Measurements from ENCODE around the gene TRIOBP.
"Not testable (repeated sequence)": the region's sequence is repeated elsewhere in the genome, so short reads cannot be mapped to it uniquely, and the experiment has no call there.

TRIOBP gene

DNA sequence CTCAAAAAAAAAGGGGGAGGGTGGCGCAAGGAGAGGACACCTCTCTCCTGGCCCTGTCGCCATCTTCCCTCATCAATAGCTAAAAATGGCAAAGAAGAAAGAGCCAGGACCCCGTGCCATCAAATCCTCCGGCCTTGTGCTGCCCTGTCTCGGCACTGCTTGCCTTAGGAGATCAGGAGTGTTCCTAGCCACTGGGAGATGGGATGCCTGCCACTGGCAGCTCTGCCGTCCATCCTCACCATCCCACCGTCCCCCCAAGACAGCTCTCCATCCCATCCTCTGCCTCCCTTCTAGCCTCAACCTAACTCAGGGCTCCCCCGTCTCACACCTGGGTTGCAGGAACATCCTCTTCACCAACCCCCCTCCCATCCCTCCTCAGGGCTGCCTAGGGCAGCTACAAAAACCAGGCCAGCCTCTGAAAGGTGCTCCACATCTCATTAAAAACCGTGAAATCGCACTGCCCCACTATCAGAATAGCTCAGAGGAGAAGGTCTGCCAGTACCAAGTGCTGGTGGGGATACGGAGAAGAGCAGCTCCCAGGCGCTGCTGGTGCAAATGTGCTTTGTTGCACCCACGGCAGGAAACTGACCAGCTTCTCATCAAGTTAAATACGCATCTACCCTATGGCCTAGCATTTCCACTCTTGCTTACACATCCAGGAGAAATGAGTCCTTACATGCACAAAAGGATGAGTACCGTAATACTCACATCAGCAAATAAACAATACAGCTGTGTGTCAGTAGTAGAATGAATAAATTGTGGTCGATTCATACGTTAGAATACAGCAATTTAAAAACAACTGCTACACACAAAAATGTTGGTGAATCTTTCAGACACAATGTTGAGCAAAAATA is 79.2 kb downstream of the TRIOBP start:
- no peak for DNase-seq (ENCODE audit: low spot score)

DNA sequence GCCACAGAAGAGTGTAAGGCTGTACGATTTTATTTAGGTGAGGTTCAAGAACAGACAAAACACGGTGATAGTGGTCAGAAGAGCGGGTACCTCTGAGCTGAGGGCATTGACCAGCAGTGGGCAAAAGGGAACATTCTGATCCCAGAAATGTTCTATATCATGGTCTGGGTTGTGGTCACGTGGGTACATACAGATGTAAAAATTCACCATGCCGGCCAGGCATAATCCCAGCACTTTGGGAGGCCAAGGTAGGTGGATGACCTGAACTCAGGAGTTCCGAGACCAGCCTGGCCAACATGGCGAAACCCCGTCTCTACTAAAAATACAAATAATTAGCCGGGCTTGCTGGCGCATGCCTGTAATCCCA is 79.8 kb downstream of the TRIOBP start:
- DNase-seq (ENCODE audit: low spot score) = no peak

DNA sequence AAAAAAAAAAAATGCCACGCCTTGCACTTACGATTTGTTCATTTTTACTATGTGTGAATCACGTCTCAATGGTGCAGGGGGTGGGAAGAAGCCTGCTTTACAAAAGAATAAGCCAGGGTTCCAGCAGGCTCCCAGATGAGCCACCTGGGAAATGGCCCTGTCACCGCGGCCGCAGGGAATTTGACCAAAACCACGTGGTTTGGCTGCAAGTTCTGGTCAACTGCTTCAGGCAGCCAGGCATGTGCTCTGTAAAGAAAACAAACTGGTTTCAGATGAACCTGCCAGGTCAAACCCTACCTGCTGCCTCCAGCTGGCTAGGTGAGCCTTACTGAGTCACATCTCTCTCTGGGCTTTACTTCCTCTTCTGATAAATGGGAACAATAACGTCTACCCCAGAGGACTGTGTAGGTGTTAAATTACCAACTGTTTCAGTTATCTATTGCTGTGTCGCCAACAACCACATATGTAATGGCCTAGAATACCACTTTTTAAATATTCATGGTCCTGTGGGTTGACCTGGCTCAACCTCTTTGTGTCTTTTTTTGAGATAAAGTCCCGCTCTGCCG is 80.4 kb downstream of the TRIOBP start:
- no peak for DNase-seq (ENCODE audit: low spot score)

DNA sequence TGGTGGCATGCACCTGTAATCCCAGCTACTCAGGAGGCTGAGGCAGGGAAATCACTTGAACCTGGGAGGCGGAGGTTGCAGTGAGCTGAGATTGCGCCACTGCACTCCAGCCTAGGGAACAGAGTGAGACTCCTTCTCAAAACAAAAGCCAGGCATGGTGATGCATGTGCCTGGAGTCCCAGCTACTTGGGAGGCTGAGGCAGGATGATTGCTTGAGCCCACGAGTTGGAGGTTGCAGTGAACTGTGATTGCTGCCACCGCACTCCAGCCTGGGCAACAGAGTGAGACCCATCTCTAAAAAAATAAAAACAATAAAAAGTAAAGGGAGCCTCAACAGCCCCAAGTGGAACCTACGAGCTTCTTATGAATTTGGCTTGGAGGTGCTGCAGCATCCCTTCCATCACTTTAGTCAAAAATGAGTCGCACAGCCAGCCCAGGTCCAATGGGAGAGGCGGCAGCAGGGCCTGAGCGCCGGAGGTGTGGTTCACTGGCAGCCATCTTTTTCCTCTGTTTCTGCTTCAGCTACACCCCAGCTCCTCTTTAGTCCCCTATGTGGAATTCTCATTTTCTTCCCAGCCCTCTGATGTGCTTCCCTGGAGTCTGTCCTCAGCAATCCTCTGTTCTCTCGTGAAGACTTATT is 81.6 kb downstream of the TRIOBP start:
- no peak for DNase-seq (ENCODE audit: low spot score)

DNA sequence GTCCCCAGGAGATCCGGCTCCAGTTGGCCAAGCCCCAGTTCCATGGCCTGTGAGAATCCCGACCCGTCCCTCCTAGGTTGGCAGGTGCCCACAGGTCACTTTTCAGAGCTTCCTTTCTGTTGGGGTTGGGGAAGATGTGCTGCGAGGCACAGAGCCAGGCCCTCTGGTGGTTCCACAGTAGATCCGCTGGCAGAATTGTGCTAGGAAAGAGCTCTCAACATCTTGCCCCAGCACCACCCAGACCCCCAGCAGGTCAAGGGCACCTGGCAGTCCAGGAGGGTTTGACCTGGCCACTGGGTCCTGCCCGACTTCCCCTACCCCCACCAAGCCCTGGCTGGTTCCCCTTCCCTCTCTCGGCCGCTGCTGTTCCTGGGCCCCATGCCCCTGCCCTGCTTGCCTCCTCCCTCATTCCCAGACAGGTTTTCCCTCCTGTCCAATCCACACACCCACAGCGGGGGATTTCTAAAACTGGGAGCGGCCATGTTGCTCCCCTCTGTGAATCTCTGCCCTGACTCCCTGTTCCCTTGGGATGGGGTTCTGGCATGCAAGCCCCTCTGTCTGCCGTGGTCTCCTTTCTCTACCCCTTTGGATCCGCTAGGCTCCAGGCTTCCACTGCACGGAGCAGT is 84.7 kb downstream of the TRIOBP start:
- DNase-seq (ENCODE audit: low spot score) = peak; percentile 20

DNA sequence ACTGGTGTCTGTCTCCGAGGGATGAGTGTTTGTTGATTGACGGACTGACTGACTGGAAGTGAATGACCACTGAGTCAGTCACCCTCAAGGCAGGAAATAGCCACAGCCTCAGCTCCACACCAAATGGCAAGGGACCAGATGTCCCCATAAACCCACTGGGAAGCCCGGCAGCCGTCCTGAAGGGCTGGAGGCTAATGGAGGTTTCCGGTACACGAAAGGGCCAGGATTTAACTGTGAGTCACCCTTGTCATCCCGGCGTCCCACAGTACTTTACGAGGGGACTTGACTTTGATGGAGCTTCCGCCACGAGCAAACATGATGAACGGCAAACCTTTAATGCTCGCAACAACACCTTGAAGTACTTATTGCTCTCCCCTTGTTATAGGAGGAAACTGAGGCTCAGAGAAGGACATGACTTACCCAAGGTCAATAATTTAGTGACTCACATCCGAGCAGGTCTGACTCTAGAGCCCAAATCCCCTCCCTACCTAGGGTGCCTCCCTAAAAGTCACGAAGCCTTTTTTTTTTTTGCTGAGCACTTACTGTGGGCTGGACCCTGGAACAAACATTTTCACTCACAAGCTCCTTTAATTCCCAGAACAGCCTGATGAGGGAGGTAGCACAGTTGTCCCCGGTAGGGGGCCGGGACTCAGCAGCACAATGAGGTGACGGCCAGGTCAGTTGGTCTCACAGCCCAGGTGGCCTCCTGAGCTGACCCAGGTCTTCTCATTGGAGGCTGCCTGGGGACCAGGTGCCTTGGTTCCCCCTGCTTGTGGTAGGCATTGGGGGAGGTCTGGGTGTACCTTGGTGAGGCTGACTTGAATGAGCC is 85.7 kb downstream of the TRIOBP start:
- no peak for DNase-seq (ENCODE audit: low spot score)

DNA sequence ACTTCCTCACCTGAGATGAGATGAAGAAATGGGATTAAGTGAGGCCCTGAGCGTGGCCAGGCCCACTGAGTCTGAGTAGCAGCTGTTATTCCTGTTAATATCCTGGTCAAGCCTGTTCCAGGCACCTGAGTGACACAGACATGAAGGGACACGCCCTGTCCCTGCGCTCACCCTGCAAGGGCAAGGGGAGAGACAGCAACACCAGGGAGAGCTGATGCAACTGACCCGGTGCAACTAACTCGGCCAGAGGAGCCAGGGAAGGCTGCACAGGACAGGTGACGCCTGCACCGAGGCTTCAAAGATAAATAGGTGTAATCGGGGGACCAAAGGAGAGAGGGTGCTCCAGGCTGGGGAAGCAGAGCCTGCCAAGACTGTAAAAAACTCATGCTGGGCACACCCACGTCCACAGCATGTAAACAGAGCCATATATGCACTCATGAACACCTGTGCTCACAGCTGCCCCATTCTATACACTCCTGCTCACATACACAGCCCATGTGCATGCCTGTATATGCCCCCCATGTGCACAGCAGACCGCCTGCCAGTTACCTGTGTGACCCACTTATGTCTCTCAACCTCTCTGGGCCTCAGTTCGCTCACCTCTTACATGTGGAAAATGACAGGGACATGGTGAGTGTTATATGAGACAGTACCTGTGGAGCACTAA is 88.1 kb downstream of the TRIOBP start:
- DNase-seq (ENCODE audit: low spot score) = no peak

DNA sequence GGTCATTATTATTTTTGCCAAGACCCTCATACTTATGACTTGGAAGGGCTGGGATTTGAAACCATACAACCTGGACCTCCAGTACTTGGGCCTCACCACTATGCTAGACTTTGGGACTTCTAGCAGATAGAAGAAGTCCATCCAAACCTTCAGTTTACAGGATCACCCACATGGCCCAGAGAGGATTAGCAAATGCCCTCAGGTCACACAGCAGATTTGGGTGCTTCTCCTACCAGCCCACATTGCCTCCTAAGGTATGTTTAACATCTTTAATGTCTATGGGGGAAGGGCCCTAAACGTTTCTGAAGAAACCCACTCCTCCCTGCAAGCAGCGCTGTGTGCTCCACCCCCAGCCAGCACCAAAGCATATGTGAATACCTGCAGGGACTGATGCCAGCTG is 93.4 kb downstream of the TRIOBP start:
- DNase-seq (ENCODE audit: low spot score) = no peak

DNA sequence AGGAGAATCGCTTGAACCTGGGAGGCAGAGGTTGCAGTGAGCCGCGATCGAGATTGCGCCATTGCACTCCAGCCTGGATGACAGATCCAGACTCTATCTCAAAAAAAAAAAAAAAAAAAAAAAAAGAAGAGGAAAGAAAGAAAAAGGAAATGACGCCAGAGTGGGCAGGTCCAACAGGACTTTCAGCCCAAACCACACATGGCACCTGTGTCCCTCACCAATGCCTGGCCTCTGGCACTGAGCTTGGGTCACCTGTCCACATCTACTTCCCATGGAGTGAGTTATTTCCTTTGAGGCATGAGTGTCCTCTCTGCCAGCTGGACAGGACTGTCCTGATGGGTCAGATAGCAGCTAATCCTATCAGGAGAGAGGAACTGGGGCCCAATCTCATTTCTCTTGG is 95.6 kb downstream of the TRIOBP start:
- DNase-seq (ENCODE audit: low spot score) = no peak

DNA sequence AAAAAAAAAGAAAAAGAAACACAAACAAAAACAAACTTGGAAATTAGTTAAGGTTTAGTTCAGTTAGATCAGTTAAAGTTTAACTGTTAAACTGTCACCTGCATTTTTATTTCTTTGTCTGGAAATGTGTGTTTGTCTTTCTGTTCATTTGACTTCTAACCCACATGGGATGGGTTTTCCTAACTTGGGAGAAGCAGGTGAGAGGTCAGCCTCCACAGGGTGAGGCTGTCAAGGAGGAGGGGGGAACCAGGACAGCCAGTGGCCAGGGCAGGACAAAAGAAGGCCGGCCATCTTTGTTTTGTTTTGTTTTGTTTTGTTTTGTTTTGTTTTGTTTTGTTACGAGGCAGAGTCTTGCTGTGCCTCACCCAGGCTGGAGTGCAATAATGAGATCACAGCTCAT is 97.5 kb downstream of the TRIOBP start:
- DNase-seq (ENCODE audit: low spot score) = no peak

DNA sequence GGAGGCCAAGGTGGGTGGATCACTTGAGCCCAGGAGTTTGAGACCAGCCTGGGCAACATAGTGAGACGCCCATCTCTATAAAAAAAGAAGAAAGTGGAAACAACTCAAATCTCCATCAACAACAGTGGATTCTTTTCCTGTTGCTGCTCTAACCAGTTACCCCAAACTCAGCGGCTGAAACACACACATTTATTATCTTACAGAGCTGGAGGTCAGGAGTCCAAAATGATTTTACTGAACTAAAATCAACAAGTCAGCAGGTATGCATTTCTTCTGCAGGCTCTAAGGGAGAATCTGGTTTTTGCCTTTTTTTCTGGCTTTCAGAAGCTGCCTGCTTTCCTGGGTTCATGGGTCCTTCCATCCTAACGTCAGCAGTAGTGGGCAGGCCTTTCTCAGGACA is 99.2 kb downstream of the TRIOBP start:
- no peak for DNase-seq (ENCODE audit: low spot score)

DNA sequence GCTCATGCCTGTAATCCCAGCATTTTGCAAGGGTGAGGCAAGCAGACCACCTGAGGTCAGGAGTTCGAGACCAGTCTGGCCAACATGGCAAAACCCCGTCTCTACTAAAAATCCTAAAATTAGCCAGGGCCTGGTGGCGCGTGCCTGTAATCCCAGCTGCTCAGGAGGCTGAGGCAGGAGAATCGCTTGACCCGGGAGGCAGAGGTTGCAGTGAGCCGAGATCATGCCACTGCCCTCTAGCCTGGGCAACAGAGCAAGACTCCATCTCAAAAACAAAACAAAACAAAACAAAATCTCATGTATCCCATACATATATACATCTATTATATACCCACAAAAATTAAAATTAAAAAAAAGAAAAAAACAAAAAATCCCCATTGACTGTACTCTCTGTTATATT is 100.4 kb downstream of the TRIOBP start:
- not testable (repeated sequence) for DNase-seq (ENCODE audit: low spot score)

DNA sequence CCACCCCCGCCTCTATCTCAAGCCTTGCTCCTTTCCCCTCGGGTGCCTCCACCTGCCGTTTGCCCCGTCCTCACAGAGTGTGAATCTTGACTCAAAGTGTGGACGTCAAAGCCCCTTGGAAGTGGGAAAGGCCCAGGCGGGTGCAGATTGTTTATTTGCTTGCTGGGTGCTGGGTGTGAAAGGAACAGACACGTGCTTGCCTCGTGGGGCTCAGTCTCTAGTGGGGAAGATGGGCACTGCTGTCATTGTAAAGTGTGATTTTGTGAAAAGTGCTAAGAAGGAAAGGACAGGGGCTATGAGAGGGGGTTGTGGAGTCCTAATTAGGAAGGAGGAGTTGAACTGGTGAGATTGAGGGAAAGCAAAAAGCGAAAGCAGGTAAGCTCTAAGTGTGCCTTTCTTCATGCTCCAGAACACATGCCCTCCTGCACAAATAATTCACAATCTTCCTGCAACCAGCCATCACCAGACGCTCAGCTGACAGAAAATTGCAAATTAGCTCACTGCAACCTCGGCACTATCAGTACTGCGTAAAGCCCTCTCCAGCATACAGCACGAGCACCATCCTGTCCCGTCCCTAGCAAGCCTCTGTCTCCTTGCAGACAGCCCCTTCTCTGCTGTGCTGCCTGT is 101.1 kb downstream of the TRIOBP start:
- no peak for DNase-seq (ENCODE audit: low spot score)

DNA sequence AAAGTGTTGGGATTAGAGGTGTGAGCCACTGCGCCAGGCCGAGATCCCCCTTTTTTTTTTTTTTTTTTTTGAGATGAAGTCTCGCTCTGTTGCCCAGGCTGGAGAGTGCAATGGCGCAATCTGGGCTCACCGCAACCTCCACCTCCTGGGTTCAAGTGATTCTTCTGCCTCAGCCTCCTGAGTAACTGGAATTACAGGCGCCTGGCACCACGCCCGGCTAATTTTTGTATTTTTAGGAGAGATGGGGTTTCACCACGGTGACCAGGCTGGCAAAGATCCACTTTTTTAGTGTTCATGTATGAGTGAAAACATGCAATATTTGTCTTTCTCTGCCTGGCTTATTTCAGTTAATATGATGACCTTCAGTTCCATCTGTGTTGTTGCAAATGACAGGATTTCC is 103.1 kb downstream of the TRIOBP start:
- DNase-seq (ENCODE audit: low spot score) = not testable (repeated sequence)

DNA sequence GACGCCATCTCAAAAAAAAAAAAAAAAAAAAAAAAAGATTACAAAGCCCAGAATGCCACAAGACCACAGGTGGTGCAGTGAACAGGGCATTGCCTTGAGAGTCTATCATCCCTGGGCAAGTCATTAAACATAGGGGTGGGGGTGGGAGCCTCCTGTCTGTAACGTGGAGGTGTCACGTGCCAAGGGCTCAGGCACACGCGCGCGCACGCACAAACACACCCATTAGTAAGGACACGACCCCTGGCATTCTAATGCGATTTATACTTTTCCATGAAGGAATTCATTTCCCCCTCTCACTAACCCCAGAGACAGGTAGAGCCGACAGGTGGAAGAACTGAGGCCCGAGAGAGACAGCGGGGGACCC is 105.1 kb downstream of the TRIOBP start:
- DNase-seq (ENCODE audit: low spot score) = peak; percentile 39

DNA sequence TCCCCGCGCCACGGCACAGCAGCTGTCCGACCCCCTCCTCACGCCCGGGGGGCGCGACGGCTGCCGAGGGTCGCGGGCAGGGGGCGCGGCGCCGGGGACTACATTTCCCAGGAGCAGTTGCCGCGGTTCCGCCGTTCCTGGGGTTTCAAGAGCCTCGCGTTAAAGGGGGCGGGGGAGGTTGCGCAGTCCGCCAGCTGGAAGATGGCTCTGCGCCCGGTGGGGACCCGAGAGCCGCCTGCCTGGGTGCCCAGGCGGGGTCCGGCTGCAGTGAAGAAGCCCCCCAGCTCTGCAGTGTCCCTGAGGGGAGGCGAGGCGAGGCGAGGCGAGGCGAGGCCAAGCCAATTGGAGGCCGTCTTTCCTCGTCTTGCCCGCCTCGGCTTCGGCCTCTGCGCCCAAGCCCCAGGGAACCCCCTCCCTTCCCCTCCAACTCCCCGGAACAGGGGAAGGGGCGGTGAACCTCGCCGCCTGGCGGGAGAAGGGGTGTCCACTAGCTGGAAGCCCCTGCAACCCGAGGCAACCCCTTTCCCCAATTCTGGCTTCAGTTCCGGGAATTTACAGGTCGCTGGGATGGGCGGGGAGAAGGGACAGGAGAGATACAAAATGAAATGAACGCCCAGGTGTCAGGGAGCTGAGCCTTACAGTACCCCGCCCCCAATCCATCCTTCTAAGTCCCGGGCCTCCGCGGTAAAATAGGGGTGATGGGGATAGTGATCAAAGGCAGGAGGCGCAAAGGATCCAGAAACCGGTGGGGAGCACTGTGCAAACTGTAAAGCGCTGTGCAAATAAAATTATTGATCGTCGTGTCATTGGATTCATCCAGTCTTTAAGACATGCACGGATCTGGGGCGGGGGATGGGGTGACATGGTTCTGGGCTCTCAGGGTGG is 105.7 kb downstream of the TRIOBP start:
- peak; percentile 76 for DNase-seq (ENCODE audit: low spot score)

DNA sequence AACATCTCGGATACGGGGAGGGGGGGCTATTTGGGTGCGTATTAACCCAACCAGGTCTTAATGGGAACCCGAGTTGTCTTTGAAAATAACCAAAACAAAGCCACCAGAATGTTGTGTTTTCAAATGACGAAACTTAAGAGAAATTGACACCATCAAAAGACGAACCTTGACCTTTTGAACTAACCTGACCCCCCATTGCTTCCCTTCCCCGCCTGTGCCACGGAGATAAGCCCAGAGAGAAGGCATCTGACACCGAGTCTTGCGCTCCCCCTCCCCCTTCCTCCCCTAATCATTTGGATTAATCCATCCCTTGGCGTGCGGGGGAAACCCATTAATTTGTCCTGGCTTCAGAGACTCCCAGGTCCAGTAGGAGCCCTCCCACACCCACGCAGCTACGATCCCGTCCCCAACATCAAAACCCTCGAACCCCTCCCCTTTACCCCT is 106.4 kb downstream of the TRIOBP start:
- no peak for DNase-seq (ENCODE audit: low spot score)

DNA sequence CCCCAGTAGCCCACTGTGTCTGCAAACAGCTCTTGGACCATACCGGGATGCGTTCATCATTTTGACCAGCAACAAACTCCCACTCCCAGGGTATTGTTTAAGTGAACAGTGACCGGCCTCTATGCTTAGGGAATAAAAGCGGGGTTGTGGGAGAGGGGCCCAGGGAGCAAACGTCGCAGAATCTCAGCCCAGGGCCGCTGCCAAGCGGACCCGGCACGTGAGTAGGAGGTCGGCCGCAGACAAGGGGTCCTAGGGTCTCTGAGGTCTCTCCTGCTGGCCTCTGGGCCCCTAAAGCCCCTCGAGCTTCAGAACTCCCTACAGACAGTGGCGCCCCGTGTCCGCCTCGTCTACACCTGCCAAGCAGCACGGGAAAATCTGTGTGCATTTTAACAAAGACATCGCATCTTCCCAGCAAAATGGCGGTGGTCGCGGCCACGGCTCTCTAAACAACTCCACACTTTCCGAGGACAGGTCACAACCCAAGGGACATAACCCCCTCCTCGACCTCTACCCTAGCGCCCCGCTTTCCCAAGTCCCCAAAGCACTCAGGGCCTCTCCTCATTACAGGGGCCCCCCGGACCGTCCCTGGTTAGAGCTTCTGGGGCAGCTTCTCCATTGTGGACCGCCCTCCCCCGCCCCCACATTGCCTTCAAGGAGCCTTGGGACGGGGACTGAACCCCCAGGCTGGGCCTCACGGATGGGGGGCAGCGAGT is 106.9 kb downstream of the TRIOBP start:
- no peak for DNase-seq (ENCODE audit: low spot score)

DNA sequence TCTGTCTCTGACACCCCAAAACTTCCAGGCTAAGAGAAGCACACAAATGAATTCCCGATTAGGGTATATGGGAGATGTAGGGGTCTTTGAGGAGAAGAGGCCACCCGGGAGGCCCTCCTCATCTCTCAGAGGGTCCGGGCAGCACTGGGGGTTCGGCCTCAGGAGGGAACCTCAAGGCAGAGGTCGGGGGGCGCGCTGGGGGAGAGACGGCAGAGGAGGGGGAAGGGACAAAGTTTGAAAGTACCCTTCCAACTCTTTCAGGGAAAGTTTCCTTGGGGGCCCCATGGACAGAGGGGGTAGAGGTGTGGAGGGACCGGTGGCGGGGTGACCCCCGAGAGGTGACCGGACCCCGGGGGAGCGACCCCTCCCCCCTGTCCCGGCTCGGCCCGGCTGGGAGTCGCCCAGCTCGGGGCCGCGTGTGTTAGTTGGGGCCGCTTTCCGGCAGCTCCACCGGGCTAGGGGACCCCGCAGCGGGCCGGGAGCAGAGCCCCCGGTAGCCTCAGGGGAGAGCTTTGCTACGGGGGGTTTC is 107.6 kb downstream of the TRIOBP start:
- no peak for DNase-seq (ENCODE audit: low spot score)
